K562 (cell line): Measurements from ENCODE around the gene WDFY2. TPM values are rescaled to one million over a fixed set of nuclear protein-coding genes. Genes with fewer than 3 reads are reported as not detected.

Source experiments
- ATAC-seq: fragments of 200-7000 bp; cut with Tn5 transposase; 3 replicates; pipeline ENCODE4 v1.9.1; 2020; ENCODE audit warnings: moderate library complexity
- BruUV-seq: library from RNA; stranded (reverse); fragments of 400-500 nt; replicated peaks from 2 replicates; lab custom pipeline; 2021; lab: Mats Ljungman, UMichigan
- CTCF ChIA-PET: fragments of 300-600 bp; formaldehyde crosslinking; extraction: SDS; loops from one replicate; lab custom pipeline; 2021; ENCODE audit warnings: low intra/inter-chr PET ratio; lab: Yijun Ruan, JAX
- POLR2A ChIA-PET: fragments of 300-600, 350-650 bp; sonication (Branson Sonifier 250); formaldehyde crosslinking; extraction: SDS; loops from one replicate; lab custom pipeline; 2021; ENCODE audit warnings: antibody characterized with exemption, inconsistent platforms; lab: Yijun Ruan, JAX
- DNase-seq, 4 experiments: peaks; one replicate each; pipeline versions ENCODE4 v3.0.0 to v3.0.0-alpha.2; 2011 to 2018; ENCODE audit warnings: low spot score in 3 of 4, mixed read lengths in 3 of 4; ENCODE audit errors: extremely low read depth in 1 of 4
- FAIRE-seq: peaks from 2 replicates; lab custom pipeline; 2011; peaks lifted over from hg19 to GRCh38; lab: Jason Lieb, UNC
- H2AFZ ChIP-seq: 2 replicates; pipeline ENCODE4 v1.6.0; 2011; ENCODE audit warnings: low read depth, low read length, control low read depth, inconsistent platforms
- H3K27ac ChIP-seq: fragments of 200-600 bp; 3 replicates; pipeline ENCODE4 v1.8.0; 2011; ENCODE audit warnings: low read depth, mild to moderate bottlenecking, control low read depth, inconsistent platforms, low read length, moderate library complexity, mixed read lengths; ENCODE audit errors: extremely low read depth
- H3K27me3 ChIP-seq, 2 experiments: fragments of 300-600 bp in 1 of 2; 2 replicates in 1 of 2; 3 replicates in 1 of 2; pipeline versions ENCODE4 v1.6.0 to v1.8.0; 2011; ENCODE audit warnings: inconsistent platforms in 2 of 2, low read length in 2 of 2, mild to moderate bottlenecking in 1 of 2, mixed read lengths in 1 of 2, moderate library complexity in 1 of 2; ENCODE audit not compliant: control insufficient read depth in 2 of 2, insufficient read depth in 2 of 2
- H3K36me3 ChIP-seq: fragments of 300-600 bp; 3 replicates; pipeline ENCODE4 v1.8.0; 2011; ENCODE audit warnings: mild to moderate bottlenecking, low read length, inconsistent platforms; ENCODE audit not compliant: control insufficient read depth, insufficient read depth
- H3K4me1 ChIP-seq, 2 experiments: fragments of 200-600 bp in 1 of 2; replicated peaks in 1 of 2; 2 replicates in 1 of 2; 3 replicates in 1 of 2; pipeline versions ENCODE4 v1.5.1 to v1.8.0; 2011; ENCODE audit warnings: inconsistent platforms in 2 of 2, low read length in 2 of 2, mild to moderate bottlenecking in 1 of 2, mixed read lengths in 1 of 2, moderate library complexity in 1 of 2; ENCODE audit not compliant: control insufficient read depth in 2 of 2, insufficient read depth in 2 of 2
- H3K4me2 ChIP-seq: 2 replicates; pipeline ENCODE4 v1.6.1; 2011; ENCODE audit warnings: low read length, control low read depth, inconsistent platforms, mixed read lengths; ENCODE audit not compliant: insufficient read depth
- H3K4me3 ChIP-seq: fragments of 200-600 bp; sonication (generic), shearing (Covaris generic); 2 replicates; pipeline ENCODE4 v1.5.1; 2016; ENCODE audit warnings: control low read depth, inconsistent platforms
- H3K79me2 ChIP-seq: fragments of 200-600 bp; 3 replicates; pipeline ENCODE4 v1.8.0; 2011; ENCODE audit warnings: low read length, inconsistent platforms; ENCODE audit not compliant: control insufficient read depth, insufficient read depth
- H3K9ac ChIP-seq, 2 experiments: 2 replicates each; pipeline versions ENCODE4 v1.6.0 to v1.6.1; 2011; ENCODE audit warnings: low read depth in 2 of 2, low read length in 2 of 2, control low read depth in 1 of 2, inconsistent platforms in 1 of 2, mild to moderate bottlenecking in 1 of 2, mixed read lengths in 1 of 2; ENCODE audit not compliant: insufficient read depth in 1 of 2
- H3K9me1 ChIP-seq: one replicate; pipeline ENCODE4 v1.6.0; 2011; ENCODE audit warnings: inconsistent platforms, mild to moderate bottlenecking, low read length, moderate library complexity; ENCODE audit not compliant: control insufficient read depth, insufficient read depth
- H3K9me3 ChIP-seq: replicated peaks from 2 replicates; pipeline ENCODE4 v1.5.1; 2011; ENCODE audit warnings: low read depth, low read length, inconsistent platforms; ENCODE audit not compliant: control insufficient read depth, insufficient read depth
- H4K20me1 ChIP-seq: replicated peaks from 2 replicates; pipeline ENCODE4 v1.6.1; 2011; ENCODE audit warnings: low read length, inconsistent platforms, mixed read lengths; ENCODE audit not compliant: control insufficient read depth, insufficient read depth
- BCL6 ChIP-seq: fragments of 250-450 bp; sonication (Bioruptor Pico); IDR thresholded peaks from 2 replicates; pipeline ENCODE4 v1.4.0; 2020
- BDP1 ChIP-seq: IDR thresholded peaks from 3 replicates; pipeline ENCODE4 v1.6.1; 2011; ENCODE audit not compliant: insufficient read length, insufficient read depth
- BRD9 ChIP-seq: fragments of 450-650 bp; IDR thresholded peaks from 2 replicates; pipeline ENCODE4 v1.6.1; 2018; ENCODE audit warnings: low read depth; ENCODE audit not compliant: partially characterized antibody
- CREB1 ChIP-seq, 2 experiments: sonication (generic) in 1 of 2; formaldehyde crosslinking in 1 of 2; IDR thresholded peaks; 2 replicates each; pipeline versions ENCODE4 v1.6.1 to v1.8.0; 2012 to 2022; ENCODE audit warnings: inconsistent platforms in 1 of 2, mild to moderate bottlenecking in 1 of 2, missing genetic modification reagents in 1 of 2, moderate library complexity in 1 of 2
- FOXO4 ChIP-seq: fragments of 450-650 bp; formaldehyde crosslinking; IDR thresholded peaks from 2 replicates; pipeline ENCODE4 v1.4.0; 2020; ENCODE audit warnings: mild to moderate bottlenecking, moderate library complexity
- LCOR ChIP-seq: sonication (generic); formaldehyde crosslinking; IDR thresholded peaks from 2 replicates; pipeline ENCODE4 v1.8.0; 2022; ENCODE audit warnings: mild to moderate bottlenecking, missing genetic modification reagents
- MCM3 ChIP-seq: fragments of 450-650 bp; IDR thresholded peaks from 2 replicates; pipeline ENCODE4 v1.6.1; 2016
- NELFE ChIP-seq: IDR thresholded peaks from 2 replicates; pipeline ENCODE4 v1.6.1; 2011; ENCODE audit warnings: mild to moderate bottlenecking; ENCODE audit not compliant: insufficient read depth, insufficient read length
- NR2C2 ChIP-seq, 2 experiments: fragments of 200-800 bp in 1 of 2; sonication (Bioruptor generic) in 1 of 2; sonication (generic) in 1 of 2; formaldehyde crosslinking in 1 of 2; IDR thresholded peaks; 2 replicates each; pipeline versions ENCODE4 v1.6.1 to v1.8.0; 2016 to 2022; ENCODE audit warnings: mild to moderate bottlenecking in 1 of 2, missing compliant biosample characterization in 1 of 2, missing genetic modification characterization in 1 of 2, missing genetic modification reagents in 1 of 2
- PHTF2 ChIP-seq: fragments of 250-450 bp; sonication (Bioruptor Pico); IDR thresholded peaks from 2 replicates; pipeline ENCODE4 v1.5.0; 2021; ENCODE audit warnings: mild to moderate bottlenecking
- RBBP5 ChIP-seq: fragments of 200-600 bp; sonication (generic); IDR thresholded peaks from 2 replicates; pipeline ENCODE4 v1.6.1; 2012; ENCODE audit warnings: borderline replicate concordance, mild to moderate bottlenecking, low read length, control low read depth, inconsistent platforms; ENCODE audit not compliant: insufficient read depth, poor library complexity, severe bottlenecking
- SRSF3 ChIP-seq: fragments of 200-400 bp; formaldehyde crosslinking; IDR thresholded peaks from 2 replicates; pipeline ENCODE4 v1.6.1; 2016; ENCODE audit warnings: mild to moderate bottlenecking, low read length, moderate library complexity; ENCODE audit not compliant: insufficient read depth
- U2AF2 ChIP-seq: fragments of 200-400 bp; formaldehyde crosslinking; optimal IDR thresholded peaks from 2 replicates; pipeline ENCODE3; 2017; ENCODE audit warnings: low read depth, mild to moderate bottlenecking, low read length
- XRCC5 ChIP-seq: fragments of 200-400 bp; formaldehyde crosslinking; IDR thresholded peaks from 2 replicates; pipeline ENCODE4 v1.6.1; 2017; ENCODE audit warnings: low read depth, mild to moderate bottlenecking, low read length
- ZNF583 ChIP-seq: fragments of 250-450 bp; sonication (Bioruptor Pico); IDR thresholded peaks from 2 replicates; pipeline ENCODE4 v1.4.0; 2020
- ZNF696 ChIP-seq: fragments of 250-450 bp; sonication (Bioruptor Pico); conservative IDR thresholded peaks from 2 replicates; pipeline ENCODE4 v1.4.0; 2020; ENCODE audit warnings: mild to moderate bottlenecking, moderate library complexity
- WGBS: fragments of 100-300 bp; shearing (Covaris generic); methylation state at CpG from one replicate; pipeline ENCODE4 v1.1.6; 2016; ENCODE audit warnings: low coverage, mixed read lengths; ENCODE audit not compliant: insufficient coverage; ENCODE audit errors: missing lambda C conversion rate; 5-methylcytosine and 5-hydroxymethylcytosine counted together
- in situ Hi-C: fragments of 300-500 bp; cut with MboI; formaldehyde crosslinking; loops from 4 replicates; pipeline ENCODE4 v1.15.0; 2018; ENCODE audit warnings: inconsistent platforms, mixed read lengths
- intact Hi-C: fragments of 100-400 bp; cut with micrococcal nuclease; formaldehyde crosslinking; loops from 2 replicates; pipeline ENCODE4 v1.14.2; 2022
- polyA plus RNA-seq, 8 experiments: library from polyadenylated mRNA; depleted of rRNA in 4 of 8; stranded (reverse) in 5 of 8; unstranded in 3 of 8; fragments of >200 nt; fragmentation: Nextera tagmentation in 2 of 8; fragmentation: Illumina TruSeq in 1 of 8; extraction: Ambion mirVana in 2 of 8; extraction: Trizol in 1 of 8; gene quantifications; 2 replicates each; pipeline versions ENCODE4 v1.2.1 to v1.2.3, GENCODE V29; 2011 to 2014; ENCODE audit warnings: inconsistent platforms in 1 of 8, missing spikeins in 1 of 8
- total RNA-seq, 7 experiments: library from RNA; depleted of rRNA in 6 of 7; stranded (reverse); fragments of >200 nt in 6 of 7; fragmentation: Illumina TruSeq in 2 of 7; extraction: Trizol in 2 of 7; gene quantifications; 2 replicates each; pipeline versions ENCODE4 v1.2.1 to v1.2.3, GENCODE V29; 2011 to 2021; ENCODE audit warnings: low replicate concordance in 1 of 7
- TF ChIP-seq, protein P1 (sequence below): fragments of 450-650 bp; IDR thresholded peaks from 2 replicates; pipeline ENCODE4 v1.6.1; 2016; ENCODE audit warnings: mild to moderate bottlenecking
- TF ChIP-seq, protein P2 (sequence below): fragments of 450-650 bp; formaldehyde crosslinking; IDR thresholded peaks from 2 replicates; pipeline ENCODE4 v1.4.0; 2020; ENCODE audit warnings: mild to moderate bottlenecking

The WDFY2 gene
- total and polyA plus RNA-seq, 9 of the 15 experiments (the other 6 are each of a cell fraction or from before 2014, with no cell fraction given) = 0.66 to 6.4 (median 4.4) TPM

DNA sequence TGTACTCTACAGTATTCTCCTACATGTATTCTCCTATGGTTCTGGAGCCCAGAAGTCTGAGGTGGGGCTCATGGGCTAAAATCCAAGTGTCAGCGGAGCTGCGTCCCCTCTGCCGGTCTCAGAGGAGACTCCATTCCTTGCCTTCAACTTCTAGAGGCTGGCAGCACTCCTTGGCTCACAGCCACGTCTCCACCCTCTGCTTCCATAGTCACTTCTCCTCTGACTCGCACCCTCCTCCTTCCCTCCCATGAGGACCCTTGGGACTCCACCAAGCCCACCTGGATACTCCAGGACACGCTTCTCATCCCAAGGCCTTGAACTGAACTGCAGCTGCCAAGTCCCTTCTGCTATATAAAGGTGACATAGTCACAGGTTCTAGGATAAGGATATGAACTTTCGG, 191.9 kb downstream of the WDFY2 start:
- Histone ChIP-seq H3K9me1 (no peaks in the 10 kb centered on the region), H3K79me2 (no peaks in the 10 kb centered on the region), H3K27me3 (peaks cover 0 to 15% of the 10 kb centered on the region in 2 experiments; a peak in 3 of 5 replicates), H3K9me3 (no peaks in the 10 kb centered on the region), H3K36me3 (no peaks in the 10 kb centered on the region), H3K27ac (no peak overlapping the region), H3K4me1 (no peaks in the 10 kb centered on the region; a peak in 1 of 5 replicates), H2AFZ (no peak overlapping the region), H4K20me1 (no peaks in the 10 kb centered on the region), H3K9ac (no peak overlapping the region), H3K4me2 (no peak overlapping the region), H3K4me3 (no peak overlapping the region)
- intact Hi-C loops = no loop called here
- DNase-seq = no peak
- no peak for TF ChIP-seq CREB1 (IDR thresholded peaks at IDR 0.05)
- no peak for TF ChIP-seq CREB1 (CRISPR knock-in tag; IDR thresholded peaks at IDR 0.05)
- no peak for TF ChIP-seq XRCC5
- TF ChIP-seq, protein P1, sequence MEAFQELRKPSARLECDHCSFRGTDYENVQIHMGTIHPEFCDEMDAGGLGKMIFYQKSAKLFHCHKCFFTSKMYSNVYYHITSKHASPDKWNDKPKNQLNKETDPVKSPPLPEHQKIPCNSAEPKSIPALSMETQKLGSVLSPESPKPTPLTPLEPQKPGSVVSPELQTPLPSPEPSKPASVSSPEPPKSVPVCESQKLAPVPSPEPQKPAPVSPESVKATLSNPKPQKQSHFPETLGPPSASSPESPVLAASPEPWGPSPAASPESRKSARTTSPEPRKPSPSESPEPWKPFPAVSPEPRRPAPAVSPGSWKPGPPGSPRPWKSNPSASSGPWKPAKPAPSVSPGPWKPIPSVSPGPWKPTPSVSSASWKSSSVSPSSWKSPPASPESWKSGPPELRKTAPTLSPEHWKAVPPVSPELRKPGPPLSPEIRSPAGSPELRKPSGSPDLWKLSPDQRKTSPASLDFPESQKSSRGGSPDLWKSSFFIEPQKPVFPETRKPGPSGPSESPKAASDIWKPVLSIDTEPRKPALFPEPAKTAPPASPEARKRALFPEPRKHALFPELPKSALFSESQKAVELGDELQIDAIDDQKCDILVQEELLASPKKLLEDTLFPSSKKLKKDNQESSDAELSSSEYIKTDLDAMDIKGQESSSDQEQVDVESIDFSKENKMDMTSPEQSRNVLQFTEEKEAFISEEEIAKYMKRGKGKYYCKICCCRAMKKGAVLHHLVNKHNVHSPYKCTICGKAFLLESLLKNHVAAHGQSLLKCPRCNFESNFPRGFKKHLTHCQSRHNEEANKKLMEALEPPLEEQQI = no peak
- no peak for TF ChIP-seq FOXO4 (CRISPR knock-in tag)
- no peak for TF ChIP-seq BCL6 (CRISPR knock-in tag)
- no peak for TF ChIP-seq U2AF2
- no peak for TF ChIP-seq MCM3
- TF ChIP-seq ZNF583 (CRISPR knock-in tag) = no peak
- TF ChIP-seq BRD9 = no peak
- TF ChIP-seq RBBP5 = no peak
- no peak for TF ChIP-seq ZNF696 (CRISPR knock-in tag)
- no peak for TF ChIP-seq SRSF3
- TF ChIP-seq NR2C2 (CRISPR knock-in tag; IDR thresholded peaks at IDR 0.05) = no peak
- TF ChIP-seq NR2C2 (tag; IDR thresholded peaks at IDR 0.05) = no peak
- no peak for TF ChIP-seq LCOR (CRISPR knock-in tag)
- TF ChIP-seq, protein P2, sequence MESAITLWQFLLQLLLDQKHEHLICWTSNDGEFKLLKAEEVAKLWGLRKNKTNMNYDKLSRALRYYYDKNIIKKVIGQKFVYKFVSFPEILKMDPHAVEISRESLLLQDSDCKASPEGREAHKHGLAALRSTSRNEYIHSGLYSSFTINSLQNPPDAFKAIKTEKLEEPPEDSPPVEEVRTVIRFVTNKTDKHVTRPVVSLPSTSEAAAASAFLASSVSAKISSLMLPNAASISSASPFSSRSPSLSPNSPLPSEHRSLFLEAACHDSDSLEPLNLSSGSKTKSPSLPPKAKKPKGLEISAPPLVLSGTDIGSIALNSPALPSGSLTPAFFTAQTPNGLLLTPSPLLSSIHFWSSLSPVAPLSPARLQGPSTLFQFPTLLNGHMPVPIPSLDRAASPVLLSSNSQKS (CRISPR knock-in tag) = no peak
- no peak for TF ChIP-seq NELFE
- no peak for TF ChIP-seq PHTF2
- no peak for TF ChIP-seq BDP1
- CTCF ChIA-PET = no interaction called here
- ATAC-seq = no peak
- POLR2A ChIA-PET = no interaction called here
- no TSS peak for BruUV-seq
- 31% methylated on average over 6 of the region's 7 CpGs for WGBS
- in situ Hi-C loops = no loop called here
- FAIRE-seq = no peak
